ENCODE measurements around the gene SLC4A1AP. TPM values are rescaled to one million over a fixed set of nuclear protein-coding genes. Genes with fewer than 3 reads are reported as not detected.

The SLC4A1AP gene
- total RNA-seq, 1 donor from 2014 or later, result 19.8 TPM

DNA sequence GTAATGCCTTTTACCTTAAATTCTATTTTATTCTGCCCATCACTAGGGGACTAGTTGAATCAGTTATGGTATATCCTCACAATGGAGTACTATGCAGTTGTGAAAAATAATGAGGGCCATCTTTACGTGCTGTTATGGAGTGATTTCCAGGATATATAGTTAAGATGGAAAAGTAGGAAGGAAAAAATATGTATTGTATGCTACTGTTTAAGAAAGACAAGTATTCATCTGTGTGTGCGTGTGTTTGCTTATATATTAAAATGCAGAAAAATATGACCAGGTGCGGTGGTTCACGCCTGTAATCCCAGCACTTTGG, 75.3 kb downstream of the SLC4A1AP start:
- Mint-ChIP-seq H3K36me3 (ENCODE audit: low read depth, unreplicated experiment) (peaks cover 8% of the 10 kb centered on the region), H3K9me3 (ENCODE audit: unreplicated experiment) (no peaks in the 10 kb centered on the region), H3K4me1 (ENCODE audit: unreplicated experiment) (peaks cover 23% of the 10 kb centered on the region), H3K27me3 (ENCODE audit: unreplicated experiment) (peaks cover 6% of the 10 kb centered on the region), H3K4me3 (ENCODE audit: unreplicated experiment) (no peak overlapping the region), H3K27ac (ENCODE audit: unreplicated experiment) (no peak overlapping the region)
- no peak for DNase-seq (ENCODE audit: low spot score)
- TF ChIP-seq, protein P1, sequence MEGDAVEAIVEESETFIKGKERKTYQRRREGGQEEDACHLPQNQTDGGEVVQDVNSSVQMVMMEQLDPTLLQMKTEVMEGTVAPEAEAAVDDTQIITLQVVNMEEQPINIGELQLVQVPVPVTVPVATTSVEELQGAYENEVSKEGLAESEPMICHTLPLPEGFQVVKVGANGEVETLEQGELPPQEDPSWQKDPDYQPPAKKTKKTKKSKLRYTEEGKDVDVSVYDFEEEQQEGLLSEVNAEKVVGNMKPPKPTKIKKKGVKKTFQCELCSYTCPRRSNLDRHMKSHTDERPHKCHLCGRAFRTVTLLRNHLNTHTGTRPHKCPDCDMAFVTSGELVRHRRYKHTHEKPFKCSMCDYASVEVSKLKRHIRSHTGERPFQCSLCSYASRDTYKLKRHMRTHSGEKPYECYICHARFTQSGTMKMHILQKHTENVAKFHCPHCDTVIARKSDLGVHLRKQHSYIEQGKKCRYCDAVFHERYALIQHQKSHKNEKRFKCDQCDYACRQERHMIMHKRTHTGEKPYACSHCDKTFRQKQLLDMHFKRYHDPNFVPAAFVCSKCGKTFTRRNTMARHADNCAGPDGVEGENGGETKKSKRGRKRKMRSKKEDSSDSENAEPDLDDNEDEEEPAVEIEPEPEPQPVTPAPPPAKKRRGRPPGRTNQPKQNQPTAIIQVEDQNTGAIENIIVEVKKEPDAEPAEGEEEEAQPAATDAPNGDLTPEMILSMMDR (IDR thresholded peaks at IDR 0.05; ENCODE audit: unreplicated experiment), result no peak

DNA sequence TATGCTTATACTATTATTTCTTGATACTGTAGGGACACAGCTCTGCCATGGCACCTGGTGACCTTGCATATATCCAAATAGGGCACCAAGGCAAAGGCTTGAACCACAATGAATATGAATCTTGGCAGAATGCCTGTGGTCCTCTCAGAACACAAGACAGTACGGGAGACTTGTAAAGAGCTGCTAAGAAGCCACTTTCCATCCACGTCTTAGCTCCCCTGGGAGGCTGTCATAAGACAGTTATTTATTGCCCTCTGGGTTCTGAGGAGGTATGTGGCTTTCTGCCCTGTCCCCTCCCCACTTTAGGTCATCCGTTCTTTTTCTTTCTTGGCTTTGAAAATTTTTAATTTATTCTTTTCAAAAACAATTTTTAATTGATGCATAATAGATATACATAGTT, 78.0 kb downstream of the SLC4A1AP start:
- H3K4me1 Mint-ChIP-seq (ENCODE audit: unreplicated experiment), result peaks cover 16% of the 10 kb centered on the region

DNA sequence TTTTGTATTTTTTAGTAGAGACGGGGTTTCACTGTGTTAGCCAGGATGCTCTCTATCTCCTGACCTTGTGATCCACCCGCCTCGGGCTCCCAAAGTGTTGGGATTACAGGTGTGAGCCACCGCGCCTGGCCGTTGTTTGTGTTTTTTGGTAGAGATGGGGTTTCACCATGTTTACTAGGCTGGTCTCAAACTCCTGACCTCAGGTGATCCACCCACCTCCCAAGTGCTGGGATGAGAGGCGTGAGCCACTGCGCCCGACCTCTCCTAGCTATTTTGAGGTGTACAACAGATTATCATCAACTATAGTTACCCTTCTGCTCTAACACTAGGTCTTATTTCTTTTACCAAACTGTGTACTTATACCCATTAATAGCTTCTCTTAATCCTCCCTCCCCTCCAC, 78.9 kb downstream of the SLC4A1AP start:
- Mint-ChIP-seq H3K9me3 (ENCODE audit: unreplicated experiment) (no peaks in the 10 kb centered on the region), H3K27ac (ENCODE audit: unreplicated experiment) (no peak overlapping the region), H3K27me3 (ENCODE audit: unreplicated experiment) (peaks cover 6% of the 10 kb centered on the region), H3K4me3 (ENCODE audit: unreplicated experiment) (no peak overlapping the region), H3K4me1 (ENCODE audit: unreplicated experiment) (peaks cover 11% of the 10 kb centered on the region), H3K36me3 (ENCODE audit: low read depth, unreplicated experiment) (peaks cover 8% of the 10 kb centered on the region)
- TF ChIP-seq, protein P1 (IDR thresholded peaks at IDR 0.05; ENCODE audit: unreplicated experiment), result no peak
- DNase-seq (ENCODE audit: low spot score), result no peak

More for the DNA sequence above, 78.0 kb downstream of the SLC4A1AP start:
- Mint-ChIP-seq H3K27me3 (ENCODE audit: unreplicated experiment) (peaks cover 6% of the 10 kb centered on the region), H3K36me3 (ENCODE audit: low read depth, unreplicated experiment) (peaks cover 8% of the 10 kb centered on the region), H3K27ac (ENCODE audit: unreplicated experiment) (no peak overlapping the region), H3K4me3 (ENCODE audit: unreplicated experiment) (no peak overlapping the region), H3K9me3 (ENCODE audit: unreplicated experiment) (no peaks in the 10 kb centered on the region)
- no peak for DNase-seq (ENCODE audit: low spot score)
- TF ChIP-seq, protein P1 (IDR thresholded peaks at IDR 0.05; ENCODE audit: unreplicated experiment), result no peak

Other genes starting within 250 kb of the SLC4A1AP start
- gene NRBP1, start 235.3 kb upstream of the SLC4A1AP start, total RNA-seq (ENCODE audit: unreplicated experiment), result 117 TPM
- gene KRTCAP3, start 221.5 kb upstream of the SLC4A1AP start, total RNA-seq (ENCODE audit: unreplicated experiment), result 4.6 TPM
- 32.2 TPM for gene IFT172, start 174.1 kb upstream of the SLC4A1AP start, total RNA-seq (ENCODE audit: unreplicated experiment)
- gene FNDC4, start 168.7 kb upstream of the SLC4A1AP start, total RNA-seq (ENCODE audit: unreplicated experiment), result 26.4 TPM
- 0.59 TPM for gene GCKR, start 167.1 kb upstream of the SLC4A1AP start, total RNA-seq (ENCODE audit: unreplicated experiment)
- gene ZNF512, start 80.8 kb upstream of the SLC4A1AP start, total RNA-seq (ENCODE audit: unreplicated experiment), result 30.1 TPM
- 4.7 TPM for gene CCDC121, start 34.9 kb upstream of the SLC4A1AP start, total RNA-seq (ENCODE audit: unreplicated experiment)
- gene GPN1, start 34.8 kb upstream of the SLC4A1AP start, total RNA-seq (ENCODE audit: unreplicated experiment), result 39.7 TPM
- 39.1 TPM for gene SUPT7L, start 275 bp upstream of the SLC4A1AP start, total RNA-seq (ENCODE audit: unreplicated experiment)
- 52.0 TPM for gene MRPL33, start 107.8 kb downstream of the SLC4A1AP start, total RNA-seq (ENCODE audit: unreplicated experiment)
- 2.0 TPM for gene RBKS, start 226.5 kb downstream of the SLC4A1AP start, total RNA-seq (ENCODE audit: unreplicated experiment)
- gene BABAM2, start 226.8 kb downstream of the SLC4A1AP start, total RNA-seq (ENCODE audit: unreplicated experiment), result 40.2 TPM